CD1c-positive myeloid dendritic cell (primary cell): Measurements from ENCODE around the gene KPNA2.
"Not testable (repeated sequence)": the region's sequence is repeated elsewhere in the genome, so short reads cannot be mapped to it uniquely, and the experiment has no call there.

Source experiments
- DNase-seq: peaks from one replicate; pipeline ENCODE4 v3.0.0-alpha.2; 2016; ENCODE audit errors: extremely low spot score

Gene KPNA2

DNA sequence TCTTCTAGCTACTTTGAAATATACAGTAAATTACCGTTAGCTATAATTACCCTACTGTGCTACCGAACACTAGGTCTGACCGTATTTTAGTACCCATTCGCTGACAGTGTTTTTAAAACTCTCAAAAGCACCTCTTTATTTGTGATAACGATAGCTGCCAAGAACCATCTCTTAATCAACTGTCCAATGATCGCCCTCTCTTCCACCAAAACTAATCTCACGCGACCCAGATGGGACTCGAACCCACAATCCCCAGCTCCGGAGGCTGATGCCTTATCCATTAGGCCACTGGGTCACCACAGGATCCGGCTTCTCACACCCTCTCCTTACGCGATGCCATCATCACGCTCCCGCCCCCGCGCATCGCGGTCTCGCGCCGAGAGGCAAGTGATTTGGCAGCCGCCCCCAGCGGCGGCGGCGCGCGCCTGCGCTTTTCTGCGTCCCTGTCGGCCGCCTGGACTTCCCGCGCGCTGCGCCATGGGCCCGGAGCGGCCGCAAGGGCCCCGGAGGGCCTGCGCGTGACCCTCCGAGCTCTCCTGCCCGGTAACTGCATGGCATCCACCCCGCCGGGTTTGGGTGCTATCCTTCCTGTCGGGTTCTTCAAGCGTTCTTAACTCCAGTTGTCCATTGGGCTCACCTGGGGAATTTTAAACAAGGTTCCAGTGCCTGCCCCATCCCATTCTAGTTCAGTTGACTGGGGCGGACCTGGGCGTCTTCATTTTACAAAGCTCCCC lies 15.7 kb upstream of the KPNA2 start:
- DNase-seq: peak; percentile 99

DNA sequence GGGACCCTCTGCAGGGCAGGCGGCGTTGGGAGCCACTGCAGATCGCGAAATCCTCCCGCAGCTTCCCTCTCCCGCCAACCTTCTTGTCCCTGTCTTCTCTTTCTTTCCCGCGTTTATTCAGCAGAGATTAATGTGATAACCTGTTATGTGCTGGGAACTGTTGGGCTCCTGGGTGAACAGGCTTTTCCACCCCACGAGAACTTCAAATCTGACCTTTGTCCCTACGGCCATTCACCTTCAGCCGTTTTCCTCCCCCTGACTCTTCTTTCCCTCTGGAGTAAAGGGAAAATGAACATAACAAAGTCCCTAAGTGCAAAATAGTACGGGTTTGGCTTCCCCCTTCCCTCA lies 15.2 kb upstream of the KPNA2 start:
- DNase-seq: no peak

DNA sequence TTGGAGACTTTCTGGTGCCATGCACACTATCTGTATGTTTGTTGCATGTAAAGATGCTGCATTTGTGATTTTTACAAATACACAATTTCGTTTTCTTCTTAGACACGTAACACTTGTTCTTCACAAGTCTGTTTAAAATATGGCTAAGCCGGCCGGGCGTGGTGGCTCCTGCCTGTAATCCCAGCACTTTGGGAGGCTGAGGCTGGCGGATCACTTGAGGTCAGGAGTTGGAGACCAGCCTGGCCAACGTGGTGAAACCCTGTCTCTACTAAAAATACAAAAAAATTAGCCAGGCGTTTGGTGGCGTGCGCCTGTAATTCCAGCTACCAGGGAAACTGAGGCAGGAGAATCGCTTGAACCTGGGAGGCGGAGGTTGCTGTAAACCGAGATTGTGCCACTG lies 14.7 kb upstream of the KPNA2 start:
- DNase-seq: not testable (repeated sequence)

DNA sequence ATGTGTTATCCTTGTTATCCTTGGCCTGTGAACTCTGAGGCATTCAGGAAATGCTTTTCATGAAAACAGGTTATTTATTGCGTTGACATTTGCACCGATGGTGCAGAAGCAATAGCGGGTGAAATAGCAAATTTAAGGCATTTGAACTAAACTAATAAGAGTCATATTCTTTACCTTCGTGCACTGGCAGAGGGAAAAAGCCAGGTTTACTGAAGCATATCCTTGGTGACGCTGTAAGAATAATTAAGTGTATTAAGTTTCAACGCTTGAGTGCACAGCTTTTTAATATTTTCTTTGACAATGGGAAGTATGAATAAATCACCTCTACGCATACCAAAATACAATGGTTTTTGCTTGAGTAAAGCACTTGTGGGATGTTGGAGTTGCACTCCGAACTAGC lies 13.6 kb upstream of the KPNA2 start:
- no peak for DNase-seq

DNA sequence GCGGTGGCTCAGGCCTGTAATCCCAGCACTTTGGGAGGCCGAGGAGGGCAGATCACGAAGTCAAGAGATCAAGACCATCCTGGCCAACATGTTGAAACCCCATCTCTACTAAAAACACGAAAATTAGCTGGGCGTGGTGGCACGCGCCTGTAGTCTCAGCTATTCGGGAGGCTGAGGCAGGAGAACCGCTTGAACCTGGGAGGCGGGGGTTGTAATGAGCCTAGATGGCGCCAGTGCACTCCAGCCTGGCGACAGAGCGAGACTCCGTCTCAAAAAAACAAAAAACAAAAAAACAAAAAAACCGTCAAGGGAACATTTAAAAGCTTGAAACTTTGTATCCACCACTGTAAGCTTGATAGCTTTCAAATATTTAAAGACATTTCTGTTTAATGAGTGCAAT lies 13.0 kb upstream of the KPNA2 start:
- DNase-seq: not testable (repeated sequence)

DNA sequence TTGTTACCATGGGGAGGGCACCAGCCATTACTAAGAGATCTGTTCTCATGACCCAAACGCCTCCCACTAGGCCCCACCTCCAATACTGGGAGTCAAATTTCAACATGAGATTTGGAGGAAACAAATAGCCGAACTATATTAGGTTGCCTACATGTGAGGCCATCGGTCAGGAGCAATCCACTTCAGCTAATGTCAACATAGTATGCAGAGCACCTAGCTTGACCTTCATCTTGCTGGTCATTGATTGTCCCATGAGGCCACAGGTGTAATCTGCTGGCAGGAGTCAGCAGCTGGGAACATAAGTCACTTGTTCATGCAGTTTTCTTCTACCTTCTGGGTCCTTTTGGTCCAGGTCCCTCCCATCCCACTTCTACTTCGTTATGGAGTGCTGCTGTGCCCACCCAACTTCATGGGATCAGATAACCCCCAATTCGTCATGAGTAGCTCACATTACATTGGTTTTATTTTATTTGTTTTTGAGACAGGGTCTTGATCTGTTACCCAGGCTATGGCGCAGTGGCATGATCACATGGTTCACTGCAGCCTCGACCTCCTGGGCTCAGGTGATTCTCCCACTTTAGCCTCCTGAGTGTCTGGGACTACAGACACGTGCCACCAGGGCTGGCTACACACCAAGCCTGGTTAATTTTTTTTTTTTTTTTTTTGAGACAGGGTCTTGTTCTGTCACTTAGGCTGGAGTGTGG lies 5.9 kb upstream of the KPNA2 start:
- no peak for DNase-seq

DNA sequence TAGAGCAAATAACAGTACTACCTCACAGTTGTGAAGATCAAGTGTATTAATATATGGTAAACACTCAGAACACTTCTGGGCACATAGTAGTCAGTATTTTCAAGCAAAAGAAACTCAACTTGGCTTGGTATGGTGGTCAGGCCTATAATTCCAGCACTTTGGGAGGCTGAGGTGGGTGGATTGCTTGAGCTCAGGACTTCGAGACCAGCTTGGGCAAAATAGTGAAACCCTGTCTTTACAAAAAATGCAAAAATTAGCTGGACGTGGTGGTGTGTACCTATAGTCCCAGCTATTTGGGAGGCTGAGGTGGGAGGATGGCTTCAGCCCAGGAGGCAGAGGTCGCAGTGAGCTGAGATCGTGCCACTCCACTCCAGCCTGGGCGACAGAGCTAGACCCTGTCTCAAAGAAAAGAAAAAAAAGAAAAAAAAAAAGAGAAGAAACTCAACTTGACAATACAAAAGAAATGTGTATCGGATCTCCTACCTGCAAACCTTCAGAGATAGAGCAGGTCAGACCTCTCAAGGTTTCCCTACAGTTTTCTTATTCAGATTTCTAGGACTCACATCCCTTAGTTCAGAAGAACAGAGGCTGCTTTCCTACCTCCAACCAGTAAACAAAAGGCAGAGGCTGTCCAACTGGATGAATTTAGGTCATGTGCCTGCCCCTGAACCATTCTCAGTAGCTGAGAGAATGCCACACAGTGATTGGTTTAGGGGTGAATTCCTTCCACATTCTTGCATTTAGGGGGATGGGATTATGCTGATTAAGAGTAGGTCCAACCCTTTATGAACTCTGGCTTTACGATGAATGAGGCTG lies 1.7 kb upstream of the KPNA2 start:
- DNase-seq: no peak

DNA sequence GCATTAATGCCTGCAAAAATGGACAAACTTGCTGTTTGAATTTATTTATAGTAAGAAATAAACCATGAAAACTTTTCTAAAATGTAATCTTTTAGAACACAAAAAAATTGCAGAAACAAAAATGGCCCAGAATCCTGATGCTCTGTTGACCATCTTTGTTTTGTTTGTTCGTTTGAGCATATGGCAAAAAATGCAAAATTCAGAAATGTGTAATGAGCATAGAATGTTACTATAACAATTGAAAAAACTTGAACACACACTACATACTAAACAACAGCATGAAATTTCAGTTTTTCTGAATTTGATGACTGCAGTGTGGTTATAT lies 1.1 kb upstream of the KPNA2 start:
- no peak for DNase-seq

DNA sequence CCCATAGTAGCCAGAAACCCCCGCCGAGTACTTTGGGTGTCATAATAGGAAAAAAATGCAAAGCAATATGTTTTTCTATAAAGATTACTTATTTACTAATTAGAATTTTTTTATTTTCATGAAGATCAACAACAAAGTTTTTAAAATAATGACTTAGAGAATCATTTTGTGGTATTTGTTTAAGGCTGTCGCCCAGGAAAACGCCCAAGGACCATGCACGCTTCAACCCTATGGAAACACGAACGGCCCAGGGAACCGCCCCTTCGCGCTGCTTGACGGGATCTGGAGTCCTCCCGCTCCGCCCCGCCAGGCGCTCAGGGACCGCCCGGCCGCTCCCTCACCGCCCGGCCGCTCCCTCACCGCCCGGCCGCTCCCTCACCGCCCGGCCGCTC lies 408 bp upstream of the KPNA2 start:
- no peak for DNase-seq

DNA sequence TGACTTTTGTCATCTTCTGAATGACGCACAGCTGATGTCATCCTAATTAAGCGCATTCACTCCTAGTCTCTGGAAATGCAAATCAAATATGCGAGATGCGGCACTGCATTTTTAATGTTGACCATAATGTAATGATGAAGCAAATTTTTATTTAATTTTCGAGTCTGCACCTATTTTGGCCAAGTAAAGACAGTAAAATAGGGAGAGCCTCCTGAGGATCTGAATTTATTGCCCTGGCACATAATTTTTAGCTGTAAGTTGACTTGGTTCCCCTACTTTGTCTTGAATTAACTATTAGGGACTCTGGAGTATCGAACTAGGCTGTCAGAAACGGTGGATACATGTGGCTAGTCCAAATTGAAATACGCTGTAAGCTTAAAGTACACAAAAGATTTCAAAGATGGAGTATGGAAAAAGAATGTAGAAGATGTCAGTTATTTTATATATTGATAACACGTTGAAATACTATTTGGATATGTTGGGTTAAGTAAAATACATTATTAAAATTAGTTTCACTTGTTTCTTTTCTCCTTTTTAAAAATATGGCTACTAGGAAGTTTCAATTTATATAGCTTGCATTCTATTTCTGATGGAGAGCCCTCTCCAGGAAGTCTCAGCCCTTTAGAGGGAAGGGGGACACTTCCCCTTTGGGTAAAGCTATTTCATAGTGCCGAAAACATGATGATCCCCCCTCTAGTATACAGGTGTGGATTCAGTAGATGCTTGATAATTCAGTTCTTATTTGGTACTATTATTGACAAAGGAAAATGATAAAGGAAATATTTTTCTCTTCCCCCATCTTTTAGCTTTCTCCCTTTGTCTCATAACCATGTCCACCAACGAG lies 991 bp downstream of the KPNA2 start:
- DNase-seq: peak; percentile 16

DNA sequence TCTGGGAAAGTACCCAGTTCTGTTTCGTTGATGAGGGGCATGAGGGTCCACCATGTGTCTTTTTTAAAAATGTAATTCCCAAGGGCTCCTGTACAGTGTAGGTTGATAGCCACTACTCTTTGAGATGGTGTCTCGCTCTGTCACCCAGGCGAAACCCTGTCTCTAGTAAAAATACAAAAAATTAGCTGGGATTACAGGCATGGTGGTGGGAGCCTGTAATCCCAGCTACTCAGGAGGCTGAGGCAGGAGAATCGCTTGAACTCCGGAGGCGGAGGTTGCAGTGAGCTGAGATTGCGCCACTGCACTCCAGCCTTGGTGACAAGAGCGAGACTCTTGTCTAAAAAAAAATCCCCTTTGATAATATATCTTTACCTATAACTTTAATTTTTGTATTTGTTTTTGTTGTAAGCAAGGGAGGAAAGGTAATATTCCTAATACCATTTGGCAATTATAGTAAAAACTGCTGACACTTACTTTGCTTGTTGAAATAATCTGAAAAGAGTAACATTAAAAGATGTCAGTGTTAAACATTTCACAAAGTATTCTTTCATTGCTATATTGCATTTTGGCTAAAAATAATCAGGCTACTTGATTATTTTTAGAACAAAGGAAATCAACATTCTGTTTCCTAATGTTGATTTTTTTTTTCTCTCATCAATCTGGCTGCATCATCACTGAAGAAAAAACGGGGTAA lies 11.8 kb downstream of the KPNA2 start:
- DNase-seq: no peak

DNA sequence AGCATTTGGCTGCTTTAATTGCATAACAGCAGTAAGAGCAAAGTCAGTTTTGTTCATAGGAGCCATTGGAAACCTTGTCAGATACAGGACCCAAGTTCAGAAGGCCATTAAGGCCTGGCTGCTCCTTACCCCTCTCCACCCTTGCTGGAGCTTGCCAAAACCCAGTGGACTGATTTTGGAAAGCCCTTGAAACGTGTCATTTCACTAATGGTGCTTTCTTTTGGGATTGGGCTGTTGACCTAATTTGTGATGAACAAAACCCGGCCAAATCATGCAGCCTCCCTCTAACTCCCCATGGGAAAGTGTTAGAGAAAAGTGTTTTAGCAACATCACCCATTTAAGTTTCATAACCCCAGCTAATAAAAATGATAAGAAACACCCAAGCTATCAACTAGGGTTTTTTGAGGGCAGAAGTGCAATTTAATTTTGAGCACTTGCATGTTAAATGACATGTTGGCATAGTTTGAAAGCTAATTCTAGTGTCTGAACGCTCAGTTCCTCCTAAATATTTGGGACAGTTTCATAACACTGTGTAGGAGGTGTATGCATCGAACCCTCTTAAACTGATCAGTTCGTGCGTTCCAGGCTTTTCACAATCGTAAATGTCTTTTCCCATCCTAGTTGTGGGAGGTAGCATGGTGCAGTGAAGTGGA lies 12.5 kb downstream of the KPNA2 start:
- not testable (repeated sequence) for DNase-seq

DNA sequence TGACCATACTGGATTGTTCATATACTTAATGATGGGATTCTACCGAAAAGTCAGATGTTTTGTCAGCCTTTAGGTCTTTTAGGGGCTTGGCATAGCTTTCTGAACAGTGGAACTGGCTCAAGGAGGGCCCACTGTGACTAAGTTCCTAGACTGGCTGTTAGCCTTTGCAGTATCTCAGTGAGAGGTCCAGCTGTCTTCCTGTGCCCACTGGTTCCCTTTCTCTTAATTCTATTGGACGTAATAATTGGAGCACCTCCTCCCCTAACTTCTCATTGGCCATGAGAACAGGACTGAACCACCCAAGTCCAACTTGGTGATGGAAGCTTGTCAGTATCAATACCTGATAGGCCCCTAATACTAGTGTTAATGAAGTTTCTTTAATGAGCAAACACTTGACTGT lies 13.5 kb downstream of the KPNA2 start:
- DNase-seq: no peak

DNA sequence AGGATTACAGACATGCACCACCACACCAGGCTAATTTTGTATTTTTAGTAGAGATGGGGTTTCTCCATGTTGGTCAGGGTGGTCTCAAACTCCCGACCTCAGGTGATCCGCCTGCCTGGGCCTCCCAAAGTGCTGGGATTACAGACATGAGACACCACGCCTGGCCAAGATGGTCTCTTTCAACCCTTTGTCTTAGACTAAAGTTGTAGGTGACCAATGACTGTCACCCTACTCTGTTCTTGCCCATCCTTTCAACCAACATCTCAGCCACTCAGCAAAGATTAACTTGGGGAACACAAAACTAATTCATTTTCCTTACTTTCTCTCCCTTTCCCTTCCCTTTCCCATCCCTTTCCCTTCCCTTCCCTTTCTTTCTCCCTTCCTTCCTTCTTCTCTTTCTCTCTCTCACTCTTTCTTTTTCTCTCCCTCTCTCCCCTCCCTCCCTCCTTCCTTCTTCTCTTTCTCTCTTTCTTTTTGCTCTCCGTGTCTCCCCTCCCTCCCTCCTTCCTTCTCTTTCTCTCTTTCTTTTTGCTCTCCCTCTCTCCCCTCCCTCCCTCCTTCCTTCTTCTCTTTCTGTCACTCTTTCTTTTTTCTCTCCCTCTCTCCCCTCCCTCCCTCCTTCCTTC lies 14.4 kb downstream of the KPNA2 start:
- DNase-seq: not testable (repeated sequence)

DNA sequence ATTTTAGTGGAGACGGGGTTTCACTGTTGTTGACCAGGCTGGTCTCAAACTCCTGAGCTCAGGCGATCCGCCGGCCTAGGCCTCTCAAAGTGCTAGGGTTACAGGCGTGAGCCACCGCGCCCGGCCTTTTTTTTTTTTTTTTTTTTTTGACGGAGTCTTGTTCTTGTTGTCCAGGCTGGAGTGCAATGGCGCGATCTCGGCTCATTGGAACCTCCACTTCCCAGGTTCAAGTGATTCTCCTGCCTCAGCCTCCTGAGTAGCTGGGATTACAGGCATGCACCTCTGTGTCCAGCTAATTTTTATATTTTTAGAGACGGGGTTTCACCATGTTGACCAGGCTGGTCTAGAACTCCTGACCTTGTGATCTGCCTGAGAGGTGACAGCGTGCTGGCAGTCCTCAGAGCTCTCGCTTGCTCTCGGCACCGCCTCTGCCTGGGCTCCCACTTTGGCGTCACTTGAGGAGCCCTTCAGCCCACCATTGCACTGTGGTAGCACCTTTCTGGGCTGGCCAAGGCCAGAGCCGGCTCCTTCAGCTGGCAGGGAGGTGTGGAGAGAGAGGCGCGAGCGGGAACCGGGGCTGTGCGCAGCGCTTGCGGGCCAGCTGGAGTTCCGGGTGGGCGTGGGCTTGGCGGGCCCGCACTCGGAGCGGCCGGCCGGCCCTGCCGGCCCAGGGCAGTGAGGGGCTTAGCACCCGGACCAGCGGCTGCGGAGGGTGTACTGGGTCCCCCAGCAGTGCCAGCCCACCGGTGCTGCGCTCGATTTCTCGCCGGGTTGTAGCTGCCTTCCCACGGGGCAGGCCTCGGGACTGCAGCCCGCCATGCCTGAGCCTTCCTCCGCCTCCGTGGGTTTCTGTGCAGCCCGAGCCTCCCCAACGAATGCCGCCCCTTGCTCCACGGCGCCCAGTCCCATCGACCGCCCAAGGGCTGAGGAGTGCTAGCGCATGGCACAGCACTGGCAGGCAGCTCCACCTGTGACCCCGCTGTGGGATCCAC lies 16.1 kb downstream of the KPNA2 start:
- not testable (repeated sequence) for DNase-seq

DNA sequence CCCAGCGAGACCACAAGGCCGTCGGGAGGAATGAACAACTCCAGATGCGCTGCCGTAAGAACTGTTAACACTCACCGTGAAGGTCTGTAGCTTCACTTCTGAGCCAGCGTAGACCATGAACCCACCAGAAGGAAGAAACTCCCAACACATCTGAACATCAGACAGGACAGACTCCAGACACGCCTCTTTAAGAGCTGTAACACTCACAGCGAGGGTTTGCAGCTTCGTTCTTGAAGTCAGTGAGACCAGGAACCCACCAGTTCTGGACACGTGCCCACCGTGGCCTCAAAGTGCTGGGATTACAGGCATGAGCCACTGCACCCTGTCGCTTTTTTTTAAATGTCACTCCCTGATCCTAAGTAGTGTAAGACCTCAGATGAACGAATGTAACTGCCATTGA lies 17.3 kb downstream of the KPNA2 start:
- DNase-seq: no peak

DNA sequence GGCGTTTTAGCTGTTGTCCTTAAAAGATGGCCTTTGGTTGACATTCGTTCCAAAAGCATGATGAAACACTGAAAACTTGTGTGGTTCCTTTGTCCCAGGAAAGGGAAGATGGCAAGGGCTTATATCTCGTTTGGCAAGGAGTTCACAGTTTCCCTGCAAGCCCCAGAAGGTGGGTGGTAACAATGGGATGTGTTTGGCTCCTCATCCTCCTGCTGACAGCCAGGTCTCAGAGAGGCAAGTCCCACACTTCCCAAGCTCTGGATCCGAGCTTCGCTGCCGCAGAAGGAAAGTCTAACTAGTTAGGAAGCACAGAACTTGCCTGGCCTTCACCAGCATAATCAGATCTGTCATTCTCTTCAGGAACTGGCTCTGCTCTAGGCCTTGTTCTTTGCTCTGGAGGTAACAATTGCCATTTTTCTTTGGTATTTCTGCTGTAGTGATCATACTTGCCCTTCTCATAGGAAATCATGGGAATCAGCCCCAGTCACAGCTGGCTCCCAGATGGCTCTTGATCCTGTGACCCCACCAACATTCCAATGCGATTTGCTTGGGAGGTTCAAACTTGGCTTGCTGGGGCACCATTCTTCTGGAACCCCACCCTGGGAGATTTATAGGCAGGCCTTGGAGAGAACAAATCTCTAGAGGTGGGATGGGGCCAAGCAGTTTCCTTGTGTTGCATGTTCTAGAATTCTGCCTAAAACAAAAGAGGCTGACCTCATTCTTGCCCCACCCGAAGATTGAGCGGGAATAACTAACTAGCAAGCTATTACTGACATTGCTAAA lies 17.9 kb downstream of the KPNA2 start:
- DNase-seq: no peak

DNA sequence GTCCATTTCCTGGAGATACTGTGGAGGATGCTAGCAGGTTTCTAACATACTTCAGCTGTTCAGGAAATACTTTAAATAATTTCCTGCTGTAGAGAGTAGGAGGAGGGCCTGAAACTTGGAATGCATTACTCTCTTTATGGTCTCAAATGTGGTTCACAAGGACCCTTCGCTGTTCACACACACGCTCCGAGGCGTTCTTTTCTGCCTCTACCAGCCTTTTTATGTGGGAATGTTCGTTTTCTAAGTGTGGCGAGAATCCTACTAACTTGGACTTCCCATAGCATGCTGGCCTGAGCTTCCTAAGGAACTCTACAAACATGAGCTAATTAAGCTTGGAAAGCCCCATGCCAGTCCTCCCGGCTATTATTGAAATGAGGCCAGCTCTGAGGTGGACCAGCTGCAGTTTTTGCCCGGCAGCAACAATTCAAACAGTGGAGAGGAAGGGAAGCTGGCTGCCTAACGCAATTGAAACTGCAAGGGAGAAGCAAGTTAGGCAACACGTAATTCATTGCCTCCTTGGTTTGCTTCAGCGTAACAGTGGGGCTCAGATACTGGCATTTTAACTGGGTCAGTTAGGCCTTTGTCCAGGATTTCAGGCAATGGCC lies 18.9 kb downstream of the KPNA2 start:
- no peak for DNase-seq
